Measurements from ENCODE around the gene AHNAK. TPM values are rescaled to one million over a fixed set of nuclear protein-coding genes. Genes with fewer than 3 reads are reported as not detected.
A peak's percentile ranks its signal among the peaks of the same experiment; 100 is the strongest.
"Not testable (repeated sequence)": the region's sequence is repeated elsewhere in the genome, so short reads cannot be mapped to it uniquely, and the experiment has no call there.

AHNAK gene
- total and polyA plus RNA-seq, 8 donors: 176 to 636 (median 219) TPM

GRCh38 chr11:62553839-62554361 lies 7.3 kb upstream of the AHNAK start:
- Histone ChIP-seq H3K4me1 (peaks cover 60 to 94% of the 10 kb centered on the region in 2 donors), H3K27ac (peak overlapping the region; percentile 95 to 97), H3K36me3 (peaks cover 0 to 18% of the 10 kb centered on the region in 2 donors), H3K4me3 (no peak overlapping the region), H3K27me3 (no peaks in the 10 kb centered on the region), H3K9me3 (no peaks in the 10 kb centered on the region)
- DNase-seq (no peak), ATAC-seq (no peak)
- no peak for TF ChIP-seq CTCF (IDR thresholded peaks at IDR 0.05)
- intact Hi-C loops (cut with DNase I): no loop called here

GRCh38 chr11:62553080-62553838 lies 6.7 kb upstream of the AHNAK start:
- H3K4me3 ChIP-seq: peak overlapping the region in 1 of 2 donors; percentile 17
- ATAC-seq: peak; percentile 76
- intact Hi-C loops (cut with DNase I): no loop called here

GRCh38 chr11:62552485-62553079 lies 6.0 kb upstream of the AHNAK start:
- TF ChIP-seq CTCF (IDR thresholded peaks at IDR 0.05): no peak
- Histone ChIP-seq H3K9me3 (no peaks in the 10 kb centered on the region), H3K27ac (peak overlapping the region; percentile 95 to 97), H3K36me3 (peaks cover 0 to 5% of the 10 kb centered on the region in 2 donors), H3K4me1 (peaks cover 66 to 96% of the 10 kb centered on the region in 2 donors), H3K4me3 (peak overlapping the region in 1 of 2 donors; percentile 17), H3K27me3 (peaks cover 0 to 5% of the 10 kb centered on the region in 2 donors)
- DNase-seq: no peak
- intact Hi-C loops (cut with DNase I): no loop called here
- ATAC-seq: no peak

More at GRCh38 chr11:62553080-62553838, 6.7 kb upstream of the AHNAK start:
- no peak for TF ChIP-seq CTCF (IDR thresholded peaks at IDR 0.05)
- Histone ChIP-seq H3K9me3 (no peaks in the 10 kb centered on the region), H3K27ac (peak overlapping the region; percentile 95 to 97), H3K36me3 (peaks cover 0 to 12% of the 10 kb centered on the region in 2 donors), H3K4me1 (peaks cover 62 to 96% of the 10 kb centered on the region in 2 donors), H3K27me3 (no peaks in the 10 kb centered on the region)
- peak; percentile 83 to 93 (median 90) for DNase-seq

GRCh38 chr11:62550478-62550877 lies 3.9 kb upstream of the AHNAK start:
- H3K27ac ChIP-seq; H3K36me3 ChIP-seq; H3K4me3 ChIP-seq; DNase-seq; H3K9me3 ChIP-seq; intact Hi-C loops (cut with DNase I); ATAC-seq: not testable (repeated sequence)
- H3K4me1 ChIP-seq: peaks cover 58 to 84% of the 10 kb centered on the region in 2 donors
- H3K27me3 ChIP-seq: peaks cover 0 to 26% of the 10 kb centered on the region in 2 donors

- H3K4me1 ChIP-seq: peaks cover 48 to 77% of the 10 kb centered on the region in 2 donors
Measured at GRCh38 chr11:62548545-62549335, 2.1 kb upstream of the AHNAK start.

More at GRCh38 chr11:62548545-62549335, 2.1 kb upstream of the AHNAK start:
- DNase-seq (no peak), ATAC-seq (no peak)
- intact Hi-C loops (cut with DNase I): no loop called here
- peaks cover 0 to 43% of the 10 kb centered on the region in 2 donors for H3K27me3 ChIP-seq
- H3K4me3 ChIP-seq: no peak overlapping the region
- H3K27ac ChIP-seq: peak overlapping the region; percentile 13 to 96
- H3K36me3 ChIP-seq: no peaks in the 10 kb centered on the region
- no peaks in the 10 kb centered on the region for H3K9me3 ChIP-seq
- no peak for TF ChIP-seq CTCF (IDR thresholded peaks at IDR 0.05)

Data from left lung (tissue), 10 donors.